Activated B cell treated with CpG ODN at 0.5 μM for 24 hours (primary cell): Measurements from ENCODE around the gene C5. TPM values are rescaled to one million over a fixed set of nuclear protein-coding genes. Genes with fewer than 3 reads are reported as not detected.

ENCODE experiments used
- ATAC-seq: fragments of 200-7000 bp; cut with Tn5 transposase; one replicate; pipeline ENCODE4 v1.10.0; 2021; ENCODE audit warnings: low read depth, mild to moderate bottlenecking, moderate library complexity
- CTCF ChIA-PET: fragments of 350-600 bp; sonication (Branson Sonifier 250); formaldehyde crosslinking; loops from one replicate; lab custom pipeline; 2021; ENCODE audit warnings: antibody characterized with exemption; lab: Charles Lee
- POLR2A ChIA-PET: fragments of 350-600 bp; sonication (Branson Sonifier 250); formaldehyde crosslinking; loops from one replicate; lab custom pipeline; 2021; ENCODE audit warnings: antibody characterized with exemption; lab: Charles Lee
- DNase-seq: peaks from one replicate; pipeline ENCODE4 v3.0.0; 2022
- H3K27ac Mint-ChIP-seq: one replicate; pipeline ENCODE4 v1.8.0; 2020; ENCODE audit warnings: mixed read lengths
- H3K27me3 Mint-ChIP-seq: one replicate; pipeline ENCODE4 v1.8.0; 2021; ENCODE audit warnings: mixed read lengths
- H3K36me3 Mint-ChIP-seq: one replicate; pipeline ENCODE4 v1.8.0; 2021; ENCODE audit warnings: low read depth, mixed read lengths
- H3K4me1 Mint-ChIP-seq: one replicate; pipeline ENCODE4 v1.8.0; 2021; ENCODE audit warnings: mixed read lengths
- H3K4me3 Mint-ChIP-seq: one replicate; pipeline ENCODE4 v1.8.0; 2020; ENCODE audit warnings: mild to moderate bottlenecking, mixed read lengths
- H3K9me3 Mint-ChIP-seq: one replicate; pipeline ENCODE4 v1.8.0; 2020; ENCODE audit warnings: mixed read lengths
- intact Hi-C: fragments of 100-400 bp; cut with micrococcal nuclease; formaldehyde crosslinking; loops from one replicate; pipeline ENCODE4 v1.15.1; 2024
- total RNA-seq: library from RNA; stranded (reverse); gene quantifications from 2 replicates; pipeline ENCODE4 v1.2.3, GENCODE V29; 2022
- TF ChIP-seq, protein P1 (sequence below): fragments of 200-600 bp; IDR thresholded peaks from one replicate; pipeline ENCODE4 v1.8.0; 2022; ENCODE audit warnings: antibody characterized with exemption, mild to moderate bottlenecking

The C5 gene
- total RNA-seq, 1 donor from 2014 or later, result 3.5 TPM

- Mint-ChIP-seq H3K27me3 (no peaks in the 10 kb centered on the region), H3K4me3 (no peak overlapping the region), H3K27ac (no peak overlapping the region), H3K9me3 (no peaks in the 10 kb centered on the region), H3K36me3 (no peaks in the 10 kb centered on the region), H3K4me1 (no peaks in the 10 kb centered on the region)
- no peak for DNase-seq
- ChIA-PET CTCF (interaction anchor here (1.2 to 1.7 kb wide), 4 partner anchors 74 to 413 kb away, joined by 3 to 12 read pairs (median 6); no protein-coding TSS in a partner anchor), POLR2A (interaction anchor here (0.5 kb wide), 1 partner anchor 36 kb away, joined by 6 read pairs; no protein-coding TSS in a partner anchor)
- TF ChIP-seq, protein P1, sequence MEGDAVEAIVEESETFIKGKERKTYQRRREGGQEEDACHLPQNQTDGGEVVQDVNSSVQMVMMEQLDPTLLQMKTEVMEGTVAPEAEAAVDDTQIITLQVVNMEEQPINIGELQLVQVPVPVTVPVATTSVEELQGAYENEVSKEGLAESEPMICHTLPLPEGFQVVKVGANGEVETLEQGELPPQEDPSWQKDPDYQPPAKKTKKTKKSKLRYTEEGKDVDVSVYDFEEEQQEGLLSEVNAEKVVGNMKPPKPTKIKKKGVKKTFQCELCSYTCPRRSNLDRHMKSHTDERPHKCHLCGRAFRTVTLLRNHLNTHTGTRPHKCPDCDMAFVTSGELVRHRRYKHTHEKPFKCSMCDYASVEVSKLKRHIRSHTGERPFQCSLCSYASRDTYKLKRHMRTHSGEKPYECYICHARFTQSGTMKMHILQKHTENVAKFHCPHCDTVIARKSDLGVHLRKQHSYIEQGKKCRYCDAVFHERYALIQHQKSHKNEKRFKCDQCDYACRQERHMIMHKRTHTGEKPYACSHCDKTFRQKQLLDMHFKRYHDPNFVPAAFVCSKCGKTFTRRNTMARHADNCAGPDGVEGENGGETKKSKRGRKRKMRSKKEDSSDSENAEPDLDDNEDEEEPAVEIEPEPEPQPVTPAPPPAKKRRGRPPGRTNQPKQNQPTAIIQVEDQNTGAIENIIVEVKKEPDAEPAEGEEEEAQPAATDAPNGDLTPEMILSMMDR, result no peak
- no peak for ATAC-seq
- intact Hi-C loops, result loop anchor here (10.0 kb wide), 1 partner anchor 219 kb away; the partner anchor contains the start of gene RAB14
These were observed 64.3 kb downstream of the C5 start for GRCh38 chr9:120985819-120986222.

- H3K27ac Mint-ChIP-seq, result no peak overlapping the region
- H3K9me3 Mint-ChIP-seq, result no peaks in the 10 kb centered on the region
- DNase-seq (no peak), ATAC-seq (no peak)
- intact Hi-C loops, result loop anchor here (5.0 to 10.0 kb wide), 2 partner anchors 116 to 221 kb away; partner anchors contain the start of gene RAB14
- H3K27me3 Mint-ChIP-seq, result no peaks in the 10 kb centered on the region
- no peaks in the 10 kb centered on the region for H3K4me1 Mint-ChIP-seq
- TF ChIP-seq, protein P1, result no peak
- ChIA-PET POLR2A (no interaction called here), CTCF (interaction anchor here (0.7 to 4.0 kb wide), 4 partner anchors 82 to 228 kb away, joined by 3 to 34 read pairs (median 8); no protein-coding TSS in a partner anchor)
- no peak overlapping the region for H3K4me3 Mint-ChIP-seq
- no peaks in the 10 kb centered on the region for H3K36me3 Mint-ChIP-seq
These were observed 66.7 kb downstream of the C5 start for GRCh38 chr9:120983259-120983837.

DNA sequence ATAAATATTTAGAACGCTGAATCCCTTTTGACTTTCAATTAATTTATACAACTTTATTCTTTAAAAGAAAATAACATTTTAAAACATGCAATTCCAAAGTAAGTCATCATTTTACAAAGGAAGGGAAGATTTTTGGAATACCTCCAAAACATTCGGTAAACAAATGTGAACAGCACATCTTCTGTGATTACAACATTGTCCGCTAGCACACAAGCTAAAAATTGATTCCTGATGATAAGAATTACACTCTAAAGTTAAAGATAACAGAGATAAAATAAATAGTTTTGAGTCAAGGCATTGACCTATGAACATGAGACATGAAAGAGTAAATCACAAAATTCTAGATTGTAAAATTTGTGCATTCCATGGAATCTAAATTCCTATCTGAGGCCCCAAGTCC lies 67.2 kb downstream of the C5 start:
- intact Hi-C loops, result loop anchor here (5.0 to 10.0 kb wide), 2 partner anchors 116 to 222 kb away; partner anchors contain the start of gene RAB14
- CTCF ChIA-PET, result interaction anchor here (2.2 to 4.0 kb wide), 2 partner anchors 83 to 228 kb away, joined by 10 to 34 read pairs; no protein-coding TSS in a partner anchor
- Mint-ChIP-seq H3K9me3 (no peaks in the 10 kb centered on the region), H3K4me1 (no peaks in the 10 kb centered on the region), H3K27ac (no peak overlapping the region), H3K27me3 (no peaks in the 10 kb centered on the region), H3K36me3 (no peaks in the 10 kb centered on the region), H3K4me3 (no peak overlapping the region)
- TF ChIP-seq, protein P1, result no peak
- POLR2A ChIA-PET, result no interaction called here
- DNase-seq (no peak), ATAC-seq (no peak)

- ChIA-PET CTCF (interaction anchor here (0.8 to 4.0 kb wide), 31 partner anchors 11 to 418 kb away, joined by 3 to 34 read pairs (median 4); partner anchors contain the start of gene FBXW2), POLR2A (interaction anchor here (0.9 kb wide), 1 partner anchor 93 kb away, joined by 3 read pairs; no protein-coding TSS in a partner anchor)
- ATAC-seq (no peak), DNase-seq (no peak)
- H3K36me3 Mint-ChIP-seq, result no peaks in the 10 kb centered on the region
- no peaks in the 10 kb centered on the region for H3K27me3 Mint-ChIP-seq
- TF ChIP-seq, protein P1, result no peak
- intact Hi-C loops, result loop anchor here (1.0 to 10.0 kb wide), 6 partner anchors 79 to 419 kb away; partner anchors contain the start of gene RAB14
- no peak overlapping the region for H3K4me3 Mint-ChIP-seq
- H3K27ac Mint-ChIP-seq, result no peak overlapping the region
- H3K4me1 Mint-ChIP-seq, result no peaks in the 10 kb centered on the region
- no peaks in the 10 kb centered on the region for H3K9me3 Mint-ChIP-seq
These were observed 69.1 kb downstream of the C5 start for GRCh38 chr9:120980951-120981350.

GRCh38 chr9:120979797-120980196 lies 70.3 kb downstream of the C5 start:
- TF ChIP-seq, protein P1, result no peak
- H3K9me3 Mint-ChIP-seq, result no peaks in the 10 kb centered on the region
- no peaks in the 10 kb centered on the region for H3K27me3 Mint-ChIP-seq
- intact Hi-C loops, result loop anchor here (2.0 to 10.0 kb wide), 3 partner anchors 112 to 225 kb away; partner anchors contain the start of gene RAB14
- H3K4me3 Mint-ChIP-seq, result no peak overlapping the region
- no peak overlapping the region for H3K27ac Mint-ChIP-seq
- H3K36me3 Mint-ChIP-seq, result no peaks in the 10 kb centered on the region
- CTCF ChIA-PET, result interaction anchor here (0.6 to 4.0 kb wide), 5 partner anchors 8 to 364 kb away, joined by 3 to 34 read pairs (median 3); no protein-coding TSS in a partner anchor
- no peak for ATAC-seq
- POLR2A ChIA-PET, result no interaction called here
- H3K4me1 Mint-ChIP-seq, result peaks cover 6% of the 10 kb centered on the region
- no peak for DNase-seq
